ENCODE data around the gene MCM5.
"Not testable (repeated sequence)": the region's sequence is repeated elsewhere in the genome, so short reads cannot be mapped to it uniquely, and the experiment has no call there.

The MCM5 gene

GRCh38 chr22:35432228-35432905 lies 32.4 kb downstream of the MCM5 start:
- DNase-seq (ENCODE audit: low read depth in 2 of 2): no peak

GRCh38 chr22:35434061-35434710 lies 34.2 kb downstream of the MCM5 start:
- no peak for DNase-seq (ENCODE audit: low read depth in 2 of 2)

DNA sequence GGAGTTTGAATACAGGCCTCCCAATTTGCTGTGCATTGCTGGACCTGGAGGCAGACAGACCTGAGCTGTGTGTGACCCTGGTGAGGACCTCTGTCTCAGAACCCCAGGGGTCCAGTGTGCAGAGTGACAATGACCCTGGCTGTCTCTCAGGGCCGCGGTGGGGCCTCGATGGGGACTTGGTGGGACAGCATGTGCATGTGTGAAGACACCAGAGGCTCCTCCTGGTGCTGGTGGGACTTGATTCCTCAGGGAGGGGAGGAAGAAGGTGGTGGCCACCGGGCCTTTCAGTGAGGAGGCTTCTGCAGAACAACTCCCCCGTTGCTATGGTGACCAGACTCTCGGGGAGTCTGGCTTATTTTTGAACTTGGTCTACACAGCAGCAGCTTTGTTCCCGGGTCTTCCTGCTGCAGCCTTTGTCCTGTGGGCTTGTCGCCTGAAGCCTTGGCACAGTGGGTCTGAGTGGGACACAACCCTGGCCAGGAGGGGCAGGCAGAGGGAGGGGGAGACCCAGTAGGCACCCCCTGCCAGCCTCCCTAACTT lies 35.3 kb downstream of the MCM5 start:
- DNase-seq (ENCODE audit: low read depth in 2 of 2): no peak

GRCh38 chr22:35436421-35436820 lies 36.5 kb downstream of the MCM5 start:
- DNase-seq (ENCODE audit: low read depth in 2 of 2): no peak

DNA sequence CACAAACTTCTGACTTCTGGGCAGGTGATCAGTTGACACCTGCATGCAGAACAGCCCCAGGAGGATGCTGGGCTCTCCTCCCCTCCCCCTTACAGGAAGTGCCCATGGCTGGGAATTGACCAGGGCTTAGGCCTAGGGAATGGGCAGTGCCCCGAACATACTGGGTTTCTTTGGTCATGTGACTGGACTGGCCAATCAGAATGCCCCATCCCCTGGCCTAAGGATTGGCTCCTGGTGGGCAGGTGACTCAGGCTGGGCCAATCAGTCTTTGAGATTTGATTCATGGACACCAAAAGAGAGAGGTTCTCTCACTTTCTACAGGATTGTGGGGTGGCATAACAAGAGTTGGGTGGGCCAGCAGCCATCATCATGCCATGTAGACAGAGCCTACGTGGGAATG lies 37.1 kb downstream of the MCM5 start:
- no peak for DNase-seq (ENCODE audit: low read depth in 2 of 2)

- DNase-seq (ENCODE audit: low read depth in 2 of 2): not testable (repeated sequence)
These were observed 38.9 kb downstream of the MCM5 start for GRCh38 chr22:35438673-35439364.

GRCh38 chr22:35439365-35439717 lies 39.4 kb downstream of the MCM5 start:
- DNase-seq (ENCODE audit: low read depth in 2 of 2): no peak

GRCh38 chr22:35440129-35440528 lies 40.2 kb downstream of the MCM5 start:
- no peak for DNase-seq (ENCODE audit: low read depth in 2 of 2)

DNA sequence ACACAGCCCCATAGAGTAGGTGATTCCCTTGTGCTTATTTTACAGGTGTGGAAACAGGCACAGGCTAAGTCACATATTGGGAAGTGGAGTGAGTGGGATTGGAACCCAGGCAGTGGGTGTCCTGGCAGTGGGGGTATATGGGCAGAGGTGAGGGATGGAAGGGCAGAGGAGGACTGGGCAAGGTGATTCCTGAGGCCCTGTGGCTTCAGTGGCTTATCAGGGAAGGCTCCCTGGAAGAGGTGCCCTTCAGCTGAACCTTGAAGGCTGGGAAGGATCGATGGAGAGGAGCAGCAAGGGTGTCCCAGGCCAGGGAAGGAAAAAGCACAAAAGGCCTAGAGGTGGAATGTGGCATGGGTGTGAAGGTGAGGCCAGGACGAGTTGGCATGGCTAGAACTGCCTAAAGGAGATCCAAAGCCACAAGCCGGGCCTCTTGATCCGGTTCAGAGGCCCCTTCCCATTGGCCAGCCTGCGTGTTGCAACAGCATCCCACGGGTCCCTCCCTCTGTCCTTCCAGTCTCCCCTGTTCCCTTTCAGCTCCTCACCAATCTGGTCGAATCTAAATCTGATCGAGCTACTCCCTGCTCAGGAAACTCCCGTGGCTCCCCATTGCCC lies 41.7 kb downstream of the MCM5 start:
- DNase-seq (ENCODE audit: low read depth in 2 of 2): no peak

- DNase-seq (ENCODE audit: low read depth in 2 of 2): no peak
These were observed 42.5 kb downstream of the MCM5 start for GRCh38 chr22:35442471-35442870.

GRCh38 chr22:35443338-35443737 lies 43.4 kb downstream of the MCM5 start:
- DNase-seq (ENCODE audit: low read depth in 2 of 2): no peak

GRCh38 chr22:35443790-35444684 lies 44.1 kb downstream of the MCM5 start:
- DNase-seq (ENCODE audit: low read depth in 2 of 2): no peak

GRCh38 chr22:35444685-35445399 lies 44.9 kb downstream of the MCM5 start:
- no peak for DNase-seq (ENCODE audit: low read depth in 2 of 2)

DNA sequence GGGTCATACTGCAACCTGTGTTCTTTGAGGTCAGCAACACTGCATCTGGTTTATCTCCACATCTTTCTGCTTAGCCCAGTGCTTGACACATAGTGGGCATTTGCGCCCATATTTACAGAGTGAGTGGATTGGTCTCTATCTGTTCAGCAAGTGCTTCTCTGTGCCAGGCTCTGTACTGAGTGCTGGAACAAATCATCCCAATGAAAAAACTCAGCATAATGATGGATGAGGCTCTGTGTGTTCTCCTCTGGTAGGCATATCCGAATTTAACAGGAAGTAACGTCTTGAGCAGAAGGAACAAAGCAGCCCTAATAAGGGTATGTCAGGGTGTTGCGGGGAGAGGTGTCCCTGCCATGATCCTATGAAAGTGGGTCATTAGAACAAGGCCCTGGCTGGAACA lies 46.0 kb downstream of the MCM5 start:
- no peak for DNase-seq (ENCODE audit: low read depth in 2 of 2)

DNA sequence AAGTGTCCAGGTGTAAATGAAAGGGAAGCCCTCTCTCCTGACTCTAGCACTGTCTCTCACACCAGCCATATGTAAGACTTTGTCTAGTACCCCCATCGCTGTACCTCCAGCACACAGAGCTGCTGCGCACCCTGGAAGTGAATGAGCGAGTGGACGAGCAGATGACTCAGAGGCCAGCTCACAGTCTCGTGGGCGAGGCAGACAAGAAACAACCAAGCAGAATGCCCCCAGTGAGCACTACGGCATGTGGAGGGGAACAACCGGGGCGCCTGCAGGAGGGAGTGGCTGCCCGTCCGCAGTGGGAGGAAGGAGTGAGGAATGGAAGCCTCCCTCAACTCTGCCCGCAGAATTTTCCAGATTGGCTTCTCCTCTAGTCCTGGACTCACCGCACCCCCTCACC lies 46.4 kb downstream of the MCM5 start:
- no peak for DNase-seq (ENCODE audit: low read depth in 2 of 2)

DNA sequence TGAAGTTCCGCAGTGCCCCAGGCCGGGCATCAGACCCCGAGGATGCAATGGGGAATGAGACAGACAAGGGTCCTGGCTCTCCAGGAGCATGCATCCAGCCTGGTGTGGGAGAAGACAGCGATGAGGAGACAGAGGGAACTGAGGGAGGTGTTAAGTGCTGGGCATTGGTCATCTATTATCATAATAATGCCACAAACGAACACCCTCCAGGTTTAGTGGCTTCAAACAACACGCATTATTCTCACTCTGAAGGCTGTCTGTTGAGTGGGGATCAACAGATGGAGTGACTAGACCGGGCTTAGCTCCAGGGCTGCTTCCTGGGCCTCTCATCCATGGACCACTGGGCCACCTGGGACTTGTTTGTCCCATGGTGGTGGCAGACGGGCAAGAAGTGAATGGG lies 48.6 kb downstream of the MCM5 start:
- no peak for DNase-seq (ENCODE audit: low read depth in 2 of 2)

DNA sequence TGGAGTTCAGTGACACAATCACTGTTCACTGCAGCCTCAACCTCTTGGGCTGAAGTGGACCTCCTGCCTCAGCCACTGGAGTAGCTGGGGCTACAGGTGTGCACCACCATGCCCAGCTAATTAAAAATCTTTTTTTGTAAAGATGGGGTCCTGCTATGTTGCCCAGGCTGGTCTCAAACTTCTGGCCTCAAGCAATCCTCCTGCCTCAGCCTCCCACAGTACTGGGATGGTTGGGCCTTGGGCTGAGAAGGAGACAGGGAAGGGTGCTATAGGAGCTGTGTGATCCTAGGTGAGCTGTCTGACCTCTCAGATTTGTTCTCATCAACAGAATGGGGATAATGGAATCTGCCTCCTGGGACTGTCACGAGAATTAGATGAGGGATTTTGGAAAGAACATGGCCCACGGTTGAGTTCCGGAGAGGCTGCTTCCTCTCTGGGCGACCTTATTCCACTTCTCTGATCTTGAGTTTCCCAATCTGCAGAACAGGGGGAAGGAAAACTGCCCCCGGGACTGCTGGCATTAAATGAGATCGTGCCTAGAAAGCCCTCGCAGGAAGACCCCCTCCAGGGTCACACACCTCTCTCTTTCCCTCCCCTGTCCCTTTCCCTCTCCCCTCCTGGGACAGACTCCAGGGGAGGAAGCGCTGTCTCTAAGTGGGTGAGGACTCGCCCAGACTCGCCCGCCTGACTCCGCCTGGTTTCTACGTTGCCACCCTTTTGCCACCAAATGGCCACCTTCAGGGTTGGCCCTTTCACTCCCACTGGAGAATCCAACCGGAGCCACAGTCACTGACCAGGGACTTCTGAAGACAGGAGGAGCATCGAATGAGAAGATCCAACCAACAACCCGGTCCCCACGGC lies 50.1 kb downstream of the MCM5 start:
- no peak for DNase-seq (ENCODE audit: low read depth in 2 of 2)

- no peak for DNase-seq (ENCODE audit: low read depth in 2 of 2)
These were observed 51.1 kb downstream of the MCM5 start for GRCh38 chr22:35450824-35451569.

DNA sequence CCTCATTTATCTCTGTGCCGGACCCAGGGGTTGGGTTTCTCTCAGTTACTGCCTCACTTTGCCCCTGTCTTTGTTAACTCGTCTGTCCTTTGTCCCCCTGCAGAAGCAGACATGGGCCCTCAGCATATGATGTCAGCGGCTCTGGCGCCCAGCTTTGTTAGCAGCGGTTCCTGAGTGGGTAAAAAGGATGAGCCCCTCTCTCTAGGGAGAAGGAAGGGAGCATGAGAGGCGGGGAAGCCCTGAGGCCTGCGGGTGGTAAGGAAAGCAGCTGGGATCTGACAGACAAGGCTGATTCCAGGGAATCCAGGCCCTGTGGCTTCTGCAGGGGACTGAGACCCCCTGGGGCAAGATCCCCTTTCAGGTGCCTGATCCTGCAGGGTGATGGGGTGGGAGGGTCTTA lies 51.7 kb downstream of the MCM5 start:
- no peak for DNase-seq (ENCODE audit: low read depth in 2 of 2)

All from stimulated activated CD8-positive, alpha-beta memory T cell treated with anti-CD3 and anti-CD28 coated beads, Interleukin-7, amount 100 ng/mL, for 1 hour (primary cell).